B cell (primary cell): Measurements from ENCODE around the gene CER1.

Experiments
- EZH2 ChIP-seq: IDR thresholded peaks from 2 replicates; pipeline ENCODE4 v1.6.1; 2012; ENCODE audit warnings: borderline replicate concordance, low read depth, mild to moderate bottlenecking, moderate library complexity, low read length; ENCODE audit not compliant: insufficient read depth, poor library complexity, severe bottlenecking
- TF ChIP-seq, protein P1 (sequence below): fragments of 200-600 bp; IDR thresholded peaks from one replicate; pipeline ENCODE4 v1.8.0; 2022; ENCODE audit warnings: antibody characterized with exemption, mild to moderate bottlenecking

GRCh38 chr9:14733133-14733532, 10.6 kb upstream of the CER1 start:
- TF ChIP-seq, protein P1, sequence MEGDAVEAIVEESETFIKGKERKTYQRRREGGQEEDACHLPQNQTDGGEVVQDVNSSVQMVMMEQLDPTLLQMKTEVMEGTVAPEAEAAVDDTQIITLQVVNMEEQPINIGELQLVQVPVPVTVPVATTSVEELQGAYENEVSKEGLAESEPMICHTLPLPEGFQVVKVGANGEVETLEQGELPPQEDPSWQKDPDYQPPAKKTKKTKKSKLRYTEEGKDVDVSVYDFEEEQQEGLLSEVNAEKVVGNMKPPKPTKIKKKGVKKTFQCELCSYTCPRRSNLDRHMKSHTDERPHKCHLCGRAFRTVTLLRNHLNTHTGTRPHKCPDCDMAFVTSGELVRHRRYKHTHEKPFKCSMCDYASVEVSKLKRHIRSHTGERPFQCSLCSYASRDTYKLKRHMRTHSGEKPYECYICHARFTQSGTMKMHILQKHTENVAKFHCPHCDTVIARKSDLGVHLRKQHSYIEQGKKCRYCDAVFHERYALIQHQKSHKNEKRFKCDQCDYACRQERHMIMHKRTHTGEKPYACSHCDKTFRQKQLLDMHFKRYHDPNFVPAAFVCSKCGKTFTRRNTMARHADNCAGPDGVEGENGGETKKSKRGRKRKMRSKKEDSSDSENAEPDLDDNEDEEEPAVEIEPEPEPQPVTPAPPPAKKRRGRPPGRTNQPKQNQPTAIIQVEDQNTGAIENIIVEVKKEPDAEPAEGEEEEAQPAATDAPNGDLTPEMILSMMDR, result no peak
- TF ChIP-seq EZH2, result no peak
